Body of pancreas (tissue), 4 donors: ENCODE data around the gene OR10G3. TPM values are rescaled to one million over a fixed set of nuclear protein-coding genes. Genes with fewer than 3 reads are reported as not detected.

Source experiments
- ATAC-seq: fragments of 150-250 bp; one replicate; pipeline ENCODE4 v1.9.1; 2016
- DNase-seq, 4 donors: peaks; one replicate each; pipeline ENCODE4 v3.0.0-alpha.2; 2019
- H3K27ac ChIP-seq, 4 donors: fragments of 200-600 bp; sonication (generic); 1 replicate in 3 of 4; 2 replicates in 1 of 4; pipeline versions ENCODE4 v1.5.1 to v1.6.1; 2016 to 2019; ENCODE audit warnings: mild to moderate bottlenecking in 1 of 4, mixed read lengths in 1 of 4, moderate library complexity in 1 of 4
- H3K27me3 ChIP-seq, 2 donors: fragments of 200-600 bp; sonication (generic); one replicate each; pipeline ENCODE4 v1.6.0; 2016; ENCODE audit warnings: mild to moderate bottlenecking in 1 of 2
- H3K36me3 ChIP-seq, 2 donors: fragments of 200-600 bp; sonication (generic); replicated peaks in 1 of 2; 2 replicates each; pipeline ENCODE4 v1.5.1; 2016; ENCODE audit warnings: low read depth in 2 of 2; ENCODE audit not compliant: insufficient read depth in 1 of 2
- H3K4me1 ChIP-seq: fragments of 200-600 bp; sonication (generic); one replicate; pipeline ENCODE4 v1.6.0; 2016
- H3K4me3 ChIP-seq, 2 donors: fragments of 200-600 bp; sonication (generic); 1 replicate in 1 of 2; 2 replicates in 1 of 2; pipeline ENCODE4 v1.5.1; 2016 to 2019
- H3K9me3 ChIP-seq, 3 donors: fragments of 200-600 bp; sonication (generic); 1 replicate in 2 of 3; 2 replicates in 1 of 3; pipeline ENCODE4 v1.5.1; 2016
- POLR2A ChIP-seq, 3 donors: fragments of 450-650 bp; IDR thresholded peaks; one replicate each; pipeline ENCODE4 v1.6.1; 2016; ENCODE audit warnings: antibody characterized with exemption in 3 of 3, mild to moderate bottlenecking in 2 of 3
- WGBS, 2 donors: methylation state at CpG; one replicate each; pipeline ENCODE4 v1.1.5; 2017; 5-methylcytosine and 5-hydroxymethylcytosine counted together
- intact Hi-C: fragments of 100-400 bp; cut with DNase I; formaldehyde crosslinking; loops from one replicate; pipeline ENCODE4 v1.15.1; 2023
- total RNA-seq, 2 donors: library from RNA; depleted of rRNA; stranded (reverse); fragments of >200 nt; gene quantifications; one replicate each; pipeline ENCODE4 v1.1.0, GENCODE V29; 2016
- TF ChIP-seq, protein P1 (sequence below), 7 experiments: fragments of 450-650 bp in 4 of 7; fragments of 200-600 bp in 3 of 7; sonication (generic) in 3 of 7; IDR thresholded peaks; one replicate each; pipeline ENCODE4 v1.5.1; 2016 to 2019; ENCODE audit warnings: antibody characterized with exemption in 7 of 7

OR10G3 gene
- total RNA-seq, 2 donors from 2014 or later = not detected

GRCh38 chr14:21543521-21543960, 36.3 kb downstream of the OR10G3 start:
- H3K27me3 ChIP-seq = no peaks in the 10 kb centered on the region
- H3K27ac ChIP-seq = no peak overlapping the region
- no peaks in the 10 kb centered on the region for H3K9me3 ChIP-seq
- ATAC-seq (no peak), DNase-seq (no peak)
- no peak overlapping the region for H3K4me3 ChIP-seq
- H3K4me1 ChIP-seq = no peaks in the 10 kb centered on the region
- no peaks in the 10 kb centered on the region for H3K36me3 ChIP-seq
- intact Hi-C loops = no loop called here
- 45 to 50% methylated on average over 7 of the region's 7 CpGs for WGBS, 2 donors
- TF ChIP-seq, protein P1, sequence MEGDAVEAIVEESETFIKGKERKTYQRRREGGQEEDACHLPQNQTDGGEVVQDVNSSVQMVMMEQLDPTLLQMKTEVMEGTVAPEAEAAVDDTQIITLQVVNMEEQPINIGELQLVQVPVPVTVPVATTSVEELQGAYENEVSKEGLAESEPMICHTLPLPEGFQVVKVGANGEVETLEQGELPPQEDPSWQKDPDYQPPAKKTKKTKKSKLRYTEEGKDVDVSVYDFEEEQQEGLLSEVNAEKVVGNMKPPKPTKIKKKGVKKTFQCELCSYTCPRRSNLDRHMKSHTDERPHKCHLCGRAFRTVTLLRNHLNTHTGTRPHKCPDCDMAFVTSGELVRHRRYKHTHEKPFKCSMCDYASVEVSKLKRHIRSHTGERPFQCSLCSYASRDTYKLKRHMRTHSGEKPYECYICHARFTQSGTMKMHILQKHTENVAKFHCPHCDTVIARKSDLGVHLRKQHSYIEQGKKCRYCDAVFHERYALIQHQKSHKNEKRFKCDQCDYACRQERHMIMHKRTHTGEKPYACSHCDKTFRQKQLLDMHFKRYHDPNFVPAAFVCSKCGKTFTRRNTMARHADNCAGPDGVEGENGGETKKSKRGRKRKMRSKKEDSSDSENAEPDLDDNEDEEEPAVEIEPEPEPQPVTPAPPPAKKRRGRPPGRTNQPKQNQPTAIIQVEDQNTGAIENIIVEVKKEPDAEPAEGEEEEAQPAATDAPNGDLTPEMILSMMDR (IDR thresholded peaks at IDR 0.05) = no peak
- no peak for TF ChIP-seq POLR2A (IDR thresholded peaks at IDR 0.05)

DNA sequence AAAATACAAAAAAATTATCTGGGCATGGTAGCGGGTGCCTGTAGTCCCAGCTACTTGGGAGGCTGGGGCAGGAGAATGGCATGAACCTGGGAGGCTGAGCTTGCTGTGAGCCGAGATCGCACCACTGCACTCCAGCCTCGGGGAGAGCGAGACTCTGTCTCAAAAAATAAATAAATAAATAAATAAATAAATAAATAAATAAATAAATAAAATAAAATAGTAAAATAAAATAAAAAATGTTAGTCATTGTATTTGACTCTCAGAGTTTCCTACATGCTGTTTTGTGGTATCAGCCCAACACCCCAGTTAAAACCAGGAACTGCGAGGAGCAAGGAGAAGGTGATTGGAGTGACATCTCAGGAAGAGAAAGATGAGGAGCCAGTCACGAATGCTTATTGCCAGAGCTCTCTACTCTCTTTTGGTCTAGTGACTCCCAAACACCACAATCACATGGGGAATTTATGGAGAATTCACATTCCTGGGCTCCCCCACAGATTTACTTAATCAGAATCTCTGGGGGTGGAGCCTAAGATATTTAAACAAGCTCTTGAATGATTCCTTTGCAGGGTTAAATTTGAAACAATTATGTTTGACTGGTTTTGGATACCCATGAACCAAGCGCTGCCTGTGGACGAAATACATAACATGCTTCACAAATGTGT, 38.3 kb downstream of the OR10G3 start:
- TF ChIP-seq, protein P1 (IDR thresholded peaks at IDR 0.05) = no peak
- no peak for TF ChIP-seq POLR2A (IDR thresholded peaks at IDR 0.05)
- Histone ChIP-seq H3K36me3 (no peaks in the 10 kb centered on the region), H3K4me3 (no peak overlapping the region), H3K4me1 (peaks cover 6% of the 10 kb centered on the region), H3K27me3 (peaks cover 0 to 2% of the 10 kb centered on the region in 2 donors), H3K9me3 (no peaks in the 10 kb centered on the region), H3K27ac (no peak overlapping the region)
- DNase-seq = no peak
- ATAC-seq = no peak
- WGBS, 2 donors = 82% methylated on average over 9 of the region's 9 CpGs
- intact Hi-C loops = no loop called here

GRCh38 chr14:21539189-21539940, 40.5 kb downstream of the OR10G3 start:
- no peak overlapping the region for H3K4me3 ChIP-seq
- WGBS, 2 donors = 38 to 41% methylated on average over 3 of the region's 3 CpGs
- H3K9me3 ChIP-seq = no peaks in the 10 kb centered on the region
- no peaks in the 10 kb centered on the region for H3K36me3 ChIP-seq
- TF ChIP-seq, protein P1 (IDR thresholded peaks at IDR 0.05) = no peak
- TF ChIP-seq POLR2A (IDR thresholded peaks at IDR 0.05) = no peak
- H3K27me3 ChIP-seq = peaks cover 0 to 11% of the 10 kb centered on the region in 2 donors
- ATAC-seq = no peak
- H3K27ac ChIP-seq = no peak overlapping the region
- intact Hi-C loops = no loop called here
- peaks cover 10% of the 10 kb centered on the region for H3K4me1 ChIP-seq
- DNase-seq = no peak

- TF ChIP-seq, protein P1 (IDR thresholded peaks at IDR 0.05) = no peak
- TF ChIP-seq POLR2A (IDR thresholded peaks at IDR 0.05) = no peak
- H3K27ac ChIP-seq = no peak overlapping the region
- 29 to 39% methylated on average over 3 of the region's 3 CpGs for WGBS, 2 donors
- H3K4me1 ChIP-seq = peaks cover 10% of the 10 kb centered on the region
- H3K9me3 ChIP-seq = no peaks in the 10 kb centered on the region
- ATAC-seq (no peak), DNase-seq (no peak)
- no peak overlapping the region for H3K4me3 ChIP-seq
- no peaks in the 10 kb centered on the region for H3K36me3 ChIP-seq
- intact Hi-C loops = no loop called here
- H3K27me3 ChIP-seq = peaks cover 0 to 11% of the 10 kb centered on the region in 2 donors
Measured at GRCh38 chr14:21537090-21537424, 42.8 kb downstream of the OR10G3 start.
